Testis (tissue), 3 donors: ENCODE data around the gene PLCB3. TPM values are rescaled to one million over a fixed set of nuclear protein-coding genes. Genes with fewer than 3 reads are reported as not detected.

Source experiments
- DNase-seq: peaks from one replicate; pipeline ENCODE4 v3.0.0-alpha.2; 2019
- H3K27ac ChIP-seq, 2 donors: fragments of 200-600 bp; sonication (generic); one replicate each; pipeline ENCODE4 v1.5.1; 2019
- H3K27me3 ChIP-seq: fragments of 200-600 bp; sonication (generic); one replicate; pipeline ENCODE4 v1.5.1; 2019
- H3K36me3 ChIP-seq: fragments of 200-600 bp; sonication (generic); one replicate; pipeline ENCODE4 v1.5.1; 2017; ENCODE audit warnings: low read depth; ENCODE audit errors: missing control alignments
- H3K4me1 ChIP-seq: fragments of 200-600 bp; sonication (generic); one replicate; pipeline ENCODE4 v1.5.1; 2019
- H3K4me3 ChIP-seq, 2 donors: fragments of 200-600 bp; sonication (generic); one replicate each; pipeline ENCODE4 v1.5.1; 2017 to 2019
- H3K9me3 ChIP-seq: fragments of 200-600 bp; sonication (generic); one replicate; pipeline ENCODE4 v1.5.1; 2017
- CTCF ChIP-seq, 3 experiments: fragments of 450-650 bp in 2 of 3; fragments of 200-600 bp in 1 of 3; sonication (generic) in 1 of 3; IDR thresholded peaks; one replicate each; pipeline ENCODE4 v1.5.1; 2016 to 2019; ENCODE audit warnings: antibody characterized with exemption in 3 of 3, mild to moderate bottlenecking in 2 of 3, moderate library complexity in 1 of 3
- POLR2A ChIP-seq: fragments of 450-650 bp; IDR thresholded peaks from one replicate; pipeline ENCODE4 v1.6.1; 2017; ENCODE audit warnings: antibody characterized with exemption, mild to moderate bottlenecking, moderate library complexity
- WGBS, 2 donors: methylation state at CpG; one replicate each; pipeline ENCODE4 v1.1.5; 2018; 5-methylcytosine and 5-hydroxymethylcytosine counted together
- intact Hi-C: fragments of 100-400 bp; cut with DNase I; formaldehyde crosslinking; loops from one replicate; pipeline ENCODE4 v1.15.1; 2023; ENCODE audit warnings: low total_unique reads
- polyA plus RNA-seq: library from polyadenylated mRNA; stranded (reverse); fragments of 350-450 nt; fragmentation: Illumina TruSeq; extraction: RNeasy Lipid Tissue Mini Kit (QIAGEN cat#74804); gene quantifications from one replicate; pipeline ENCODE4 v1.2.3, GENCODE V29; 2014; ENCODE audit warnings: low read depth, low replicate concordance; ENCODE audit not compliant: insufficient read depth
- total RNA-seq, 2 donors: library from RNA; depleted of rRNA; stranded (reverse); fragments of >200 nt; gene quantifications; one replicate each; pipeline ENCODE4 v1.2.3, GENCODE V29; 2016

The PLCB3 gene
- total and polyA plus RNA-seq, 3 donors from 2014 or later = 14.2 to 45.4 (median 29.6) TPM

- WGBS, 2 donors = 86 to 90% methylated on average over 6 to 8 of the region's 8 CpGs
- Histone ChIP-seq H3K4me3 (no peak overlapping the region), H3K4me1 (peaks cover 43% of the 10 kb centered on the region), H3K27ac (no peak overlapping the region), H3K9me3 (no peaks in the 10 kb centered on the region), H3K36me3 (no peaks in the 10 kb centered on the region), H3K27me3 (no peaks in the 10 kb centered on the region)
- intact Hi-C loops = no loop called here
- TF ChIP-seq CTCF (IDR thresholded peaks at IDR 0.05) = no peak
- no peak for TF ChIP-seq POLR2A
- no peak for DNase-seq
Observed at GRCh38 chr11:64243236-64243854, 8.0 kb upstream of the PLCB3 start.

- Histone ChIP-seq H3K9me3 (no peaks in the 10 kb centered on the region), H3K4me3 (no peak overlapping the region), H3K27ac (no peak overlapping the region), H3K36me3 (no peaks in the 10 kb centered on the region), H3K4me1 (peaks cover 43% of the 10 kb centered on the region), H3K27me3 (no peaks in the 10 kb centered on the region)
- intact Hi-C loops = no loop called here
- DNase-seq = no peak
- WGBS, 2 donors = 65 to 74% methylated on average over 3 to 5 of the region's 5 CpGs
- TF ChIP-seq CTCF (IDR thresholded peaks at IDR 0.05) (no peak), POLR2A (no peak)
Observed at GRCh38 chr11:64244107-64244506, 7.2 kb upstream of the PLCB3 start.

GRCh38 chr11:64244966-64245365 is 6.4 kb upstream of the PLCB3 start:
- Histone ChIP-seq H3K4me1 (peaks cover 42% of the 10 kb centered on the region), H3K9me3 (no peaks in the 10 kb centered on the region), H3K36me3 (no peaks in the 10 kb centered on the region), H3K27me3 (no peaks in the 10 kb centered on the region), H3K27ac (peak overlapping the region in 1 of 2 donors; percentile 75), H3K4me3 (no peak overlapping the region)
- TF ChIP-seq CTCF (IDR thresholded peaks at IDR 0.05) (no peak), POLR2A (no peak)
- DNase-seq = no peak
- intact Hi-C loops = no loop called here
- 42% methylated on average over 6 of the region's 6 CpGs; no CpG with 5 or more reads in 1 of the 2 donors for WGBS, 2 donors

GRCh38 chr11:64245401-64245796 is 5.9 kb upstream of the PLCB3 start:
- H3K27ac ChIP-seq = peak overlapping the region; percentile 24 to 75
- no peak for DNase-seq
- TF ChIP-seq CTCF (IDR thresholded peaks at IDR 0.05) = no peak
- no peak for TF ChIP-seq POLR2A
- WGBS, 2 donors = 5 to 28% methylated on average over 3 to 6 of the region's 6 CpGs
- peaks cover 41% of the 10 kb centered on the region for H3K4me1 ChIP-seq
- intact Hi-C loops = no loop called here
- no peaks in the 10 kb centered on the region for H3K36me3 ChIP-seq
- no peaks in the 10 kb centered on the region for H3K9me3 ChIP-seq
- H3K4me3 ChIP-seq = peak overlapping the region; percentile 47 to 60
- H3K27me3 ChIP-seq = no peaks in the 10 kb centered on the region
